GM12878 (cell line): ENCODE data around the gene FKBP8. TPM values are rescaled to one million over a fixed set of nuclear protein-coding genes. Genes with fewer than 3 reads are reported as not detected.

Source experiments
- ATAC-seq: fragments of 200-7000 bp; cut with Tn5 transposase; 3 replicates; pipeline ENCODE4 v1.9.1; 2020; ENCODE audit warnings: mild to moderate bottlenecking, moderate library complexity
- BruUV-seq: library from RNA; stranded (reverse); fragments of 400-500 nt; replicated peaks from 2 replicates; lab custom pipeline; 2021; lab: Mats Ljungman, UMichigan
- CTCF ChIA-PET: fragments of 300-600 bp; sonication (Branson Sonifier 250); formaldehyde crosslinking; extraction: SDS; loops from one replicate; lab custom pipeline; 2021; ENCODE audit warnings: inconsistent platforms; lab: Yijun Ruan, JAX
- POLR2A ChIA-PET: fragments of 350-600 bp; formaldehyde crosslinking; extraction: SDS; loops from one replicate; lab custom pipeline; 2021; ENCODE audit warnings: inconsistent platforms; lab: Charles Lee
- RAD21 ChIA-PET: fragments of 300-600 bp; sonication (Branson Sonifier 250); formaldehyde crosslinking; loops from one replicate; lab custom pipeline; 2023; ENCODE audit warnings: antibody characterized with exemption; ENCODE audit not compliant: unreplicated experiment; lab: Charles Lee
- SMC1A ChIA-PET: fragments of 300-600 bp; sonication (Branson Sonifier 250); formaldehyde crosslinking; loops from one replicate; lab custom pipeline; 2023; ENCODE audit not compliant: unreplicated experiment, uncharacterized antibody; lab: Charles Lee
- DNase-seq: peaks from one replicate; pipeline ENCODE4 v3.0.0-alpha.2; 2011; ENCODE audit warnings: low read depth, low spot score
- FAIRE-seq: peaks from 3 replicates; lab custom pipeline; 2011; peaks lifted over from hg19 to GRCh38; lab: Jason Lieb, UNC
- H2AFZ ChIP-seq: 2 replicates; pipeline ENCODE4 v1.6.0; 2011; ENCODE audit warnings: low read depth, low read length, control low read depth; ENCODE audit not compliant: control insufficient read depth
- H3K27ac ChIP-seq: 2 replicates; pipeline ENCODE4 v1.5.1; 2011; ENCODE audit warnings: control low read depth; ENCODE audit not compliant: control insufficient read depth, insufficient read depth
- H3K27me3 ChIP-seq, 2 experiments: replicated peaks in 1 of 2; 2 replicates each; pipeline versions ENCODE4 v1.6.0 to v1.6.1; 2011; ENCODE audit warnings: low read length in 1 of 2; ENCODE audit not compliant: control insufficient read depth in 2 of 2, insufficient read depth in 2 of 2
- H3K36me3 ChIP-seq, 2 experiments: 2 replicates each; pipeline ENCODE4 v1.5.1; 2011; ENCODE audit warnings: low read length in 1 of 2; ENCODE audit not compliant: control insufficient read depth in 2 of 2, insufficient read depth in 2 of 2
- H3K4me1 ChIP-seq: 2 replicates; pipeline ENCODE4 v1.6.1; 2011; ENCODE audit warnings: mild to moderate bottlenecking, low read length, moderate library complexity, mixed read lengths; ENCODE audit not compliant: control insufficient read depth, insufficient read depth
- H3K4me2 ChIP-seq: 2 replicates; pipeline ENCODE4 v1.6.0; 2011; ENCODE audit warnings: control low read depth; ENCODE audit not compliant: control insufficient read depth, insufficient read depth
- H3K4me3 ChIP-seq: fragments of 200-600 bp; sonication (generic); 2 replicates; pipeline ENCODE4 v1.5.1; 2016
- H3K79me2 ChIP-seq: 2 replicates; pipeline ENCODE4 v1.6.0; 2011; ENCODE audit warnings: low read length; ENCODE audit not compliant: control insufficient read depth, insufficient read depth
- H3K9ac ChIP-seq: 2 replicates; pipeline ENCODE4 v1.8.0; 2011; ENCODE audit warnings: low read length, control low read depth, mixed read lengths; ENCODE audit not compliant: control insufficient read depth, insufficient read depth
- H3K9me3 ChIP-seq: replicated peaks from 3 replicates; pipeline ENCODE4 v1.5.1; 2011; ENCODE audit warnings: mild to moderate bottlenecking, low read length; ENCODE audit not compliant: control insufficient read depth, insufficient read depth
- H4K20me1 ChIP-seq: 2 replicates; pipeline ENCODE4 v1.6.0; 2011; ENCODE audit not compliant: control insufficient read depth, insufficient read depth
- IKZF1 ChIP-seq: fragments of 450-650 bp; conservative IDR thresholded peaks from 2 replicates; pipeline ENCODE4 v1.6.1; 2017; ENCODE audit warnings: antibody characterized with exemption, mild to moderate bottlenecking
- MYB ChIP-seq: fragments of 150-350 bp; IDR thresholded peaks from 2 replicates; pipeline ENCODE4 v1.6.1; 2014; ENCODE audit warnings: mild to moderate bottlenecking, low read depth, low read length, borderline replicate concordance
- NFYB ChIP-seq: IDR thresholded peaks from 2 replicates; pipeline ENCODE4 v1.6.1; 2011; ENCODE audit warnings: low read depth, mild to moderate bottlenecking, low read length, improper control_type of control experiment, moderate library complexity; ENCODE audit not compliant: insufficient read depth
- PAX5 ChIP-seq: IDR thresholded peaks from 2 replicates; pipeline ENCODE4 v1.6.1; 2011; ENCODE audit warnings: low read depth, low read length, borderline replicate concordance
- POLR2AphosphoS2 ChIP-seq: IDR thresholded peaks from 2 replicates; pipeline ENCODE4 v1.6.1; 2011; ENCODE audit warnings: low read depth, mild to moderate bottlenecking, low read length, improper control_type of control experiment, moderate library complexity
- RAD51 ChIP-seq: fragments of 450-650 bp; IDR thresholded peaks from 2 replicates; pipeline ENCODE4 v1.6.1; 2016; ENCODE audit warnings: moderate library complexity, mild to moderate bottlenecking, inconsistent platforms
- SIX5 ChIP-seq: IDR thresholded peaks from 2 replicates; pipeline ENCODE4 v1.6.1; 2011; ENCODE audit warnings: mild to moderate bottlenecking, low read depth, low read length, moderate library complexity; ENCODE audit not compliant: severe bottlenecking
- SMAD1 ChIP-seq: fragments of 450-650 bp; IDR thresholded peaks from 2 replicates; pipeline ENCODE4 v1.6.1; 2018; ENCODE audit warnings: mild to moderate bottlenecking, low read depth; ENCODE audit not compliant: partially characterized antibody
- TCF3 ChIP-seq: IDR thresholded peaks from 2 replicates; pipeline ENCODE4 v1.6.1; 2012; ENCODE audit warnings: low read depth, mild to moderate bottlenecking, low read length, borderline replicate concordance; ENCODE audit not compliant: insufficient read depth
- ZBED1 ChIP-seq: IDR thresholded peaks from 2 replicates; pipeline ENCODE4 v1.6.1; 2016; ENCODE audit warnings: borderline replicate concordance
- WGBS: methylation state at CpG from one replicate; pipeline ENCODE4 v1.1.6; 2016; ENCODE audit warnings: low lambda C conversion rate; ENCODE audit not compliant: insufficient replicate concordance, insufficient coverage; ENCODE audit errors: missing lambda C conversion rate; 5-methylcytosine and 5-hydroxymethylcytosine counted together
- in situ Hi-C: fragments of 300-500 bp; cut with MboI; formaldehyde crosslinking; loops from 9 replicates; pipeline ENCODE4 v1.14.3; 2018; ENCODE audit warnings: mixed read lengths
- intact Hi-C: fragments of 100-400 bp; cut with micrococcal nuclease; formaldehyde crosslinking; loops from one replicate; pipeline ENCODE4 v1.14.2; 2022; ENCODE audit not compliant: unreplicated experiment
- polyA plus RNA-seq, 11 experiments: library from polyadenylated mRNA; depleted of rRNA in 4 of 11; unstranded in 6 of 11; stranded (reverse) in 5 of 11; fragments of >200 nt; fragmentation: Nextera tagmentation in 4 of 11; fragmentation: Illumina TruSeq in 1 of 11; extraction: Ambion mirVana in 4 of 11; extraction: Trizol in 1 of 11; gene quantifications; 1 replicate in 1 of 11; 2 replicates in 10 of 11; pipeline versions ENCODE4 v1.2.1 to v1.2.3, GENCODE V29; 2011 to 2016; ENCODE audit warnings: inconsistent platforms in 2 of 11, missing spikeins in 2 of 11, low read depth in 1 of 11
- total RNA-seq, 4 experiments: library from RNA; depleted of rRNA in 3 of 4; stranded (reverse); fragments of >200 nt in 3 of 4; fragmentation: Illumina TruSeq in 1 of 4; extraction: Trizol in 1 of 4; gene quantifications; 2 replicates each; pipeline versions ENCODE4 v1.2.1 to v1.2.3, GENCODE V29; 2013 to 2021
- TF ChIP-seq, protein P1 (sequence below): fragments of 450-650 bp; IDR thresholded peaks from 2 replicates; pipeline ENCODE4 v1.6.1; 2016; ENCODE audit warnings: mild to moderate bottlenecking, moderate library complexity, borderline replicate concordance
- TF ChIP-seq, protein P2 (sequence below): fragments of 450-650 bp; IDR thresholded peaks from 2 replicates; pipeline ENCODE4 v1.6.1; 2017; ENCODE audit warnings: borderline replicate concordance

FKBP8 gene
- total and polyA plus RNA-seq, 10 of the 15 experiments (the other 5 are each of a cell fraction or from before 2014, with no cell fraction given) = 0.13 to 205 (median 95.4) TPM

DNA sequence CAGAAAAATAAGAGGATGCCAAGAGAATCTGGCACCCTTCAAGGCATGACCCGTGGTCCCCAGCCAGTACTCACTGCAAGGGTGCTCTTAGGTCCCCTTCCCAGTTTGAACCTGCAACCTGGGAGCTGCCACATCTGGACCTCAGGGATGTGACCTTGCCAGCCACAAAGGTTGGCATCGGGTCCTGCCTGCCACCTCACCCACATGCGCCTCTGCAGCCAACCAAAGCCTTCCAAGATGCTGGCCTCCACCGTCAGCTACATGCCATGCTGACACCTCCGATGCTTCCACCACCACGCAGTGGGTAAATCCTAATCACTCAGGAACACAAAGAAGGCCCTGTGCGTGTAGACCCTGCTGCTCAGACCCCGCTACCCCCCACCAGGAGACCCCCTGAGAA is 56.6 kb downstream of the FKBP8 start:
- Histone ChIP-seq H3K4me1 (no peaks in the 10 kb centered on the region; the same call in 1 of the 2 replicates), H3K27ac (no peak overlapping the region), H3K4me2 (no peak overlapping the region), H3K36me3 (no peaks in the 10 kb centered on the region; a peak in 1 of 4 replicates), H4K20me1 (no peaks in the 10 kb centered on the region; the same call in 1 of the 2 replicates), H3K9ac (no peak overlapping the region), H3K9me3 (no peaks in the 10 kb centered on the region), H3K79me2 (peaks cover 22% of the 10 kb centered on the region), H3K27me3 (no peaks in the 10 kb centered on the region), H3K4me3 (no peak overlapping the region), H2AFZ (no peak overlapping the region)
- ChIA-PET RAD21 (no interaction called here), CTCF (interaction anchor here (0.7 kb wide), 1 partner anchor 101 kb away, joined by 4 read pairs; the partner anchor contains the start of gene REX1BD), SMC1A (no interaction called here), POLR2A (no interaction called here)
- intact Hi-C loops (no loop called here), in situ Hi-C loops (no loop called here)
- DNase-seq (no peak), ATAC-seq (no peak), FAIRE-seq (no peak)
- TF ChIP-seq SIX5 = no peak
- BruUV-seq = no TSS peak
- WGBS = 95% methylated on average over 8 of the region's 8 CpGs

DNA sequence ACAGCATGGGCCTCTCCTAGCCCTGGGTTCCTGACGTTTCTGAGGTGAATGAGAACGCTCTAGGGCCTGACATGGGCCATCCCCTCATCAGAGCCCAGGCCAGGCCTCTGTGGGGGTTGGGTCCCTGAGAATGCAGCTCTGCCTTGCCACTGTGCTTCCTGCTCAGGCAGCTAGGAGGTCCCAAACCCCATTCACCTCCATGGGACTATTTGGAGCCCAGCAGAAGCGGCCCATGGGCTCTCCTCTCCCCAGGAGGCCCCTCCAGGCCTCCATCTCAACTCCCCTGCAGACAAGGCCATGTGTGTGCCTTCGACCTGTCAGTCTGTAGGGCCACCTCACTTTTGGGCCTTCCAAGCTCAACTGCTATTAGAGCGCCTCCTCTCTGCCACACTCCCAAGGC is 58.4 kb downstream of the FKBP8 start:
- ATAC-seq (no peak; the same call in 2 of the 3 replicates), DNase-seq (no peak), FAIRE-seq (no peak)
- WGBS = 88% methylated on average over 5 of the region's 5 CpGs
- Histone ChIP-seq H3K9ac (no peak overlapping the region), H4K20me1 (no peaks in the 10 kb centered on the region; the same call in 1 of the 2 replicates), H3K27ac (no peak overlapping the region), H3K4me3 (no peak overlapping the region), H3K27me3 (no peaks in the 10 kb centered on the region), H3K79me2 (peaks cover 32% of the 10 kb centered on the region), H3K4me1 (peaks cover 4% of the 10 kb centered on the region), H3K36me3 (peaks cover 0 to 1% of the 10 kb centered on the region in 2 experiments; a peak in 2 of 4 replicates), H3K9me3 (no peaks in the 10 kb centered on the region), H2AFZ (no peak overlapping the region), H3K4me2 (no peak overlapping the region)
- ChIA-PET POLR2A (no interaction called here), CTCF (no interaction called here), RAD21 (no interaction called here), SMC1A (interaction anchor here (0.6 kb wide), 1 partner anchor 128 kb away, joined by 3 read pairs; the partner anchor contains the start of gene TMEM59L)
- in situ Hi-C loops = no loop called here
- no TSS peak for BruUV-seq
- intact Hi-C loops = no loop called here
- TF ChIP-seq, protein P1, sequence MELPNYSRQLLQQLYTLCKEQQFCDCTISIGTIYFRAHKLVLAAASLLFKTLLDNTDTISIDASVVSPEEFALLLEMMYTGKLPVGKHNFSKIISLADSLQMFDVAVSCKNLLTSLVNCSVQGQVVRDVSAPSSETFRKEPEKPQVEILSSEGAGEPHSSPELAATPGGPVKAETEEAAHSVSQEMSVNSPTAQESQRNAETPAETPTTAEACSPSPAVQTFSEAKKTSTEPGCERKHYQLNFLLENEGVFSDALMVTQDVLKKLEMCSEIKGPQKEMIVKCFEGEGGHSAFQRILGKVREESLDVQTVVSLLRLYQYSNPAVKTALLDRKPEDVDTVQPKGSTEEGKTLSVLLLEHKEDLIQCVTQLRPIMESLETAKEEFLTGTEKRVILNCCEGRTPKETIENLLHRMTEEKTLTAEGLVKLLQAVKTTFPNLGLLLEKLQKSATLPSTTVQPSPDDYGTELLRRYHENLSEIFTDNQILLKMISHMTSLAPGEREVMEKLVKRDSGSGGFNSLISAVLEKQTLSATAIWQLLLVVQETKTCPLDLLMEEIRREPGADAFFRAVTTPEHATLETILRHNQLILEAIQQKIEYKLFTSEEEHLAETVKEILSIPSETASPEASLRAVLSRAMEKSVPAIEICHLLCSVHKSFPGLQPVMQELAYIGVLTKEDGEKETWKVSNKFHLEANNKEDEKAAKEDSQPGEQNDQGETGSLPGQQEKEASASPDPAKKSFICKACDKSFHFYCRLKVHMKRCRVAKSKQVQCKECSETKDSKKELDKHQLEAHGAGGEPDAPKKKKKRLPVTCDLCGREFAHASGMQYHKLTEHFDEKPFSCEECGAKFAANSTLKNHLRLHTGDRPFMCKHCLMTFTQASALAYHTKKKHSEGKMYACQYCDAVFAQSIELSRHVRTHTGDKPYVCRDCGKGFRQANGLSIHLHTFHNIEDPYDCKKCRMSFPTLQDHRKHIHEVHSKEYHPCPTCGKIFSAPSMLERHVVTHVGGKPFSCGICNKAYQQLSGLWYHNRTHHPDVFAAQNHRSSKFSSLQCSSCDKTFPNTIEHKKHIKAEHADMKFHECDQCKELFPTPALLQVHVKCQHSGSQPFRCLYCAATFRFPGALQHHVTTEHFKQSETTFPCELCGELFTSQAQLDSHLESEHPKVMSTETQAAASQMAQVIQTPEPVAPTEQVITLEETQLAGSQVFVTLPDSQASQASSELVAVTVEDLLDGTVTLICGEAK = no peak
- TF ChIP-seq TCF3 (no peak), IKZF1 (no peak), ZBED1 (no peak), RAD51 (no peak), NFYB (no peak), PAX5 (no peak), SMAD1 (no peak), POLR2AphosphoS2 (no peak), MYB (no peak)
- TF ChIP-seq, protein P2, sequence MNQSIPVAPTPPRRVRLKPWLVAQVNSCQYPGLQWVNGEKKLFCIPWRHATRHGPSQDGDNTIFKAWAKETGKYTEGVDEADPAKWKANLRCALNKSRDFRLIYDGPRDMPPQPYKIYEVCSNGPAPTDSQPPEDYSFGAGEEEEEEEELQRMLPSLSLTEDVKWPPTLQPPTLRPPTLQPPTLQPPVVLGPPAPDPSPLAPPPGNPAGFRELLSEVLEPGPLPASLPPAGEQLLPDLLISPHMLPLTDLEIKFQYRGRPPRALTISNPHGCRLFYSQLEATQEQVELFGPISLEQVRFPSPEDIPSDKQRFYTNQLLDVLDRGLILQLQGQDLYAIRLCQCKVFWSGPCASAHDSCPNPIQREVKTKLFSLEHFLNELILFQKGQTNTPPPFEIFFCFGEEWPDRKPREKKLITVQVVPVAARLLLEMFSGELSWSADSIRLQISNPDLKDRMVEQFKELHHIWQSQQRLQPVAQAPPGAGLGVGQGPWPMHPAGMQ = no peak
